Prostate gland (tissue), 2 donors: ENCODE results near the gene LRCH1. TPM values are rescaled to one million over a fixed set of nuclear protein-coding genes. Genes with fewer than 3 reads are reported as not detected.

Source experiments
- DNase-seq: peaks from one replicate; pipeline ENCODE4 v3.0.0-alpha.2; 2019; ENCODE audit warnings: low spot score
- H3K27ac ChIP-seq, 2 donors: fragments of 200-600 bp; sonication (generic); 2 replicates each; pipeline ENCODE4 v1.5.1; 2017 to 2019
- H3K27me3 ChIP-seq: fragments of 200-600 bp; sonication (generic); replicated peaks from 2 replicates; pipeline ENCODE4 v1.5.1; 2019; ENCODE audit not compliant: insufficient read depth
- H3K36me3 ChIP-seq, 2 donors: fragments of 200-600 bp; sonication (generic); 1 replicate in 1 of 2; 2 replicates in 1 of 2; pipeline versions ENCODE4 v1.5.1 to v1.8.1; 2017 to 2019
- H3K4me1 ChIP-seq: fragments of 200-600 bp; sonication (generic); replicated peaks from 2 replicates; pipeline ENCODE4 v1.5.1; 2019
- H3K4me3 ChIP-seq, 2 donors: fragments of 200-600 bp; sonication (generic); 2 replicates each; pipeline ENCODE4 v1.5.1; 2017 to 2019
- H3K9me3 ChIP-seq: fragments of 200-600 bp; sonication (generic); 2 replicates; pipeline ENCODE4 v1.5.1; 2017
- CTCF ChIP-seq, 4 experiments: fragments of 200-600 bp in 2 of 4; fragments of 450-650 bp in 2 of 4; sonication (generic) in 2 of 4; IDR thresholded peaks; 1 replicate in 3 of 4; 2 replicates in 1 of 4; pipeline ENCODE4 v1.5.1; 2016 to 2019; ENCODE audit warnings: antibody characterized with exemption in 4 of 4, mild to moderate bottlenecking in 2 of 4, moderate library complexity in 2 of 4
- POLR2A ChIP-seq: fragments of 450-650 bp; IDR thresholded peaks from one replicate; pipeline ENCODE4 v1.6.1; 2016; ENCODE audit warnings: antibody characterized with exemption, mild to moderate bottlenecking
- POLR2AphosphoS5 ChIP-seq: sonication (generic); formaldehyde crosslinking; IDR thresholded peaks from one replicate; pipeline ENCODE4 v1.6.1; 2017; ENCODE audit warnings: antibody characterized with exemption
- WGBS: methylation state at CpG from one replicate; pipeline ENCODE4 v1.1.5; 2018; 5-methylcytosine and 5-hydroxymethylcytosine counted together
- intact Hi-C: fragments of 100-400 bp; cut with DNase I; formaldehyde crosslinking; loops from one replicate; pipeline ENCODE4 v1.14.2; 2022
- total RNA-seq, 2 donors: library from RNA; depleted of rRNA; stranded (reverse); fragments of >200 nt; gene quantifications; one replicate each; pipeline ENCODE4 v1.1.0, GENCODE V29; 2016

The LRCH1 gene
- total RNA-seq, 2 donors from 2014 or later: 14.8 to 17.2 TPM

DNA sequence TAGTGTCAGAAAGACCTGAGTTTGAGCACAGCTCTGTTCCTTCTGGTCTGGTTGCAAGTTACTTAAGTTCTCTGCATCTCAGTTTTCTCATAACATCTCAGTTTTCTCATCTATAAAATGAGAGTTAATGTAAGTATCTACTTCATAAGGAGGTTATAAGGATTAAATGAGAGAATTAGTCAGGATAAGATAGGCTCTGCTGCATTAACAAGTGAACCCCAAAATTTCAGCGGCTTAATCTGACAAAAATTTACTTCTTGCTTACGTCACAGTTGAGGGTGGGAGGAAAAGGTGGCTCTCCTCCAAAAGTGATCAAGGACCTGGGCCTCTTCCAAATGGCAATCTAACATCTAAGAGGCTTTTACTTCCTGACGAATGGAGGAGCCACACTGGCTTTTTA lies 31.5 kb upstream of the LRCH1 start:
- Histone ChIP-seq H3K4me3 (no peak overlapping the region), H3K9me3 (no peaks in the 10 kb centered on the region), H3K27ac (no peak overlapping the region), H3K4me1 (no peaks in the 10 kb centered on the region), H3K27me3 (no peaks in the 10 kb centered on the region), H3K36me3 (no peaks in the 10 kb centered on the region)
- TF ChIP-seq POLR2A (no peak), CTCF (IDR thresholded peaks at IDR 0.05) (no peak), POLR2AphosphoS5 (no peak)
- WGBS: 50% methylated on average over 3 of the region's 3 CpGs
- intact Hi-C loops: no loop called here
- no peak for DNase-seq

DNA sequence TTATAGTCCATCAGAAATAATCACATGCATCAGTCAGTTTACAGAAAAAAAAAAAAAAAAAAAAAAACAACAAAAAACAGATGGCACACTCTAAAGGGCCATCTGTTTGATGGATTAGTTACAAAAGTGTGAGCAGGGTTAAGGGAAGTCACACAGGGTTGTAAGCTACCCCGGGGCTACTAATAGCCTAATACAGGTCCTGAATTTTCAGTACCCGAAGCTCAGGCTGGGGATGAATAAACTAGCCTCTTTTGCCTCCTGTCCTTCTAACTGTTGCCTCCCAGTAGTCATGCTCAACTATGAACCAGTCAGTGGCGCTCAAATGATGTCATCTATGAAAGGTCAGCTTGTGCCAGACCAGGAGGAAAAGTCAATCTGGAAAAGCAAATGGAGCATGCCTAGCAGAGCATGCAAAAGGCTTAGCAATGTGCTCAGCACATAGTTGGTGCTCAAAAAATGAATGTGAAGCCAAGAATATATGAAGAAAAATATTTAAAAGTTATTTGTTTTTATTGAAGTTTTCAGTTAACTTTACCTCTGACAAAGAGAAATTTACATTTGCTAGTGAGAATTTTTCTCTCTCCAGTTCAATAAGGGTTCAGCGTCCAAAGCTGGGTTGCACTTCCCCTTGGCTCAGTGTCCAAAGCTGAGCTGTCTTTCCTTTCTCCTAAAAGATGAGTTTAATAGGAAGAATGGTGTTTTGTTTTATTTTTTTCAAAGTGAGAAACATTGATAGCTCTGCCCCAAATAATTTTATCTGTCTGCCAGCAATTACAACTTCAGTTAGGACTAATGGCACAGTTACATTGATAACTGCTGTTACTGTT lies 30.8 kb upstream of the LRCH1 start:
- TF ChIP-seq POLR2A (no peak), POLR2AphosphoS5 (no peak), CTCF (IDR thresholded peaks at IDR 0.05) (no peak)
- Histone ChIP-seq H3K27ac (no peak overlapping the region), H3K27me3 (no peaks in the 10 kb centered on the region), H3K36me3 (no peaks in the 10 kb centered on the region), H3K4me3 (no peak overlapping the region), H3K9me3 (no peaks in the 10 kb centered on the region), H3K4me1 (no peaks in the 10 kb centered on the region)
- intact Hi-C loops: no loop called here
- WGBS: 55% methylated on average over 4 of the region's 4 CpGs
- DNase-seq: no peak

GRCh38 chr13:46522748-46523030 lies 30.3 kb upstream of the LRCH1 start:
- no peak for TF ChIP-seq POLR2A
- TF ChIP-seq CTCF (IDR thresholded peaks at IDR 0.05): no peak
- TF ChIP-seq POLR2AphosphoS5: no peak
- DNase-seq: no peak

DNA sequence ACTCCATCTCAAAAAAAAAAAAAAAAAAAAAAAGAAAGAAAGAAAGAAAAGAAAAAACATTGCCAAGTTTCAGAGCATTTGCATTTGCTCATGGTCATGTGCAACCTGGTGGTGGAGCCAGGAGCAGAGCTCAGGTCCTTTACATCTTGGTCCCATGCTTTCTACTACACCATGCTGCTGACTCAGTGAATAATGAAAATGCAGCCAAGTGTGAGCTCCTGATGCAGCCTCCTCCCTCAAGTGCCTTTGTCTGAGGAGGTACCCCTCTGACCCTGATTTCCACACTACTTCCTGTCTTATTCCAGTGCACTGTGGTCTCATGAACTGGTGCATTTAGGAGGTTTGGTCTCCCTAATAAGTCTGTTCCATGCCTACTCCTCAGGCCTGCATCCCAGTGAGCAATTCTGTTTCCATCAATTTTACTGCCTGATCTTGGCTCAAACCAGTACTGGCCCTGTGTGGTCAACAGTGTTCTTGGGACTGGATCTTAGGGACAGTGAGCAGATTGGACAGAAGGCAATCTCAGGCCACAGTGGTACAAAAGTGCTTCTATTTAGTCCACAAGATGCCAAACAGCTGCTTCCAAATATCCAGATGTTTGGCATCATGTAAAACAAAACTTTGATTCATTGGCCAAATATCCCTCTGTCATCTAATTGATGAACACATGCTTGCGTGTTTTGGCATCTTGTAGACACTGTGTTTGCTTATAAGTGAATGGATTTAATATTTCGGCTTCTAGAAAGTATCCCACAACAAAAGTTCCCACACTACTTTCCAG lies 28.8 kb upstream of the LRCH1 start:
- Histone ChIP-seq H3K36me3 (no peaks in the 10 kb centered on the region), H3K9me3 (no peaks in the 10 kb centered on the region), H3K27me3 (no peaks in the 10 kb centered on the region), H3K27ac (no peak overlapping the region), H3K4me1 (no peaks in the 10 kb centered on the region), H3K4me3 (no peak overlapping the region)
- DNase-seq: no peak
- WGBS: 71% methylated on average over 2 of the region's 2 CpGs
- intact Hi-C loops: no loop called here
- TF ChIP-seq POLR2AphosphoS5 (no peak), POLR2A (no peak), CTCF (IDR thresholded peaks at IDR 0.05) (no peak)

More at GRCh38 chr13:46522748-46523030, 30.3 kb upstream of the LRCH1 start:
- Histone ChIP-seq H3K4me3 (no peak overlapping the region), H3K4me1 (no peaks in the 10 kb centered on the region), H3K27me3 (no peaks in the 10 kb centered on the region), H3K27ac (no peak overlapping the region), H3K36me3 (no peaks in the 10 kb centered on the region), H3K9me3 (no peaks in the 10 kb centered on the region)
- intact Hi-C loops: no loop called here
